Activated T-cell treated with anti-CD3 and anti-CD28 coated beads, Interleukin-2, amount 50 U/mL, for 24 hours (primary cell): Measurements from ENCODE around the gene SMURF1.
"Not testable (repeated sequence)": the region's sequence is repeated elsewhere in the genome, so short reads cannot be mapped to it uniquely, and the experiment has no call there.

Source experiments
- DNase-seq: peaks from one replicate; pipeline ENCODE4 v3.0.0-alpha.2; 2020
- H3K27ac Mint-ChIP-seq: 2 replicates; pipeline ENCODE4 v1.8.0; 2020; ENCODE audit warnings: mild to moderate bottlenecking, mixed read lengths
- H3K27me3 Mint-ChIP-seq: 2 replicates; pipeline ENCODE4 v1.8.0; 2020; ENCODE audit warnings: mixed read lengths
- H3K36me3 Mint-ChIP-seq: 2 replicates; pipeline ENCODE4 v1.8.0; 2020; ENCODE audit warnings: low read depth, mixed read lengths
- H3K4me1 Mint-ChIP-seq: 2 replicates; pipeline ENCODE4 v1.8.0; 2020; ENCODE audit warnings: low read depth, mixed read lengths
- H3K4me3 Mint-ChIP-seq: 2 replicates; pipeline ENCODE4 v1.8.0; 2020; ENCODE audit warnings: mild to moderate bottlenecking, moderate library complexity, mixed read lengths
- H3K9me3 Mint-ChIP-seq: 2 replicates; pipeline ENCODE4 v1.8.0; 2020; ENCODE audit warnings: mixed read lengths

Gene SMURF1

DNA sequence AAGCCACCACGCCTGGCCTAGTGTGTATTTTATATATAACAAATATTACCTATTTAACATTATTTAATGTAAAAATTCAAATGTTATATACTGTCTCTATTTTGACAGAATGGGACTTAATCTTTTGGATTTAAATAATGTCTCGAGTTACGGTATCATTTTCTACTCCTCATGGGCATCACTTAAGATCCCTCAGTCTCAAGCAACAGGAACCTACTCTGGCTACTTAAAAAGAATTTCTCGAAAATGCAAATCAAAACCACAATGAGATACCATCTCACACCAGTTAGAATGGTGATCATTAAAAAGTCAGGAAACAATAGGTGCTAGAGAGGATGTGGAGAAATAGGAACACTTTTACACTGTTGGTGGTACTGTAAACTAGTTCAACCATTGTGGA lies 19.8 kb upstream of the SMURF1 start:
- not testable (repeated sequence) for H3K27ac Mint-ChIP-seq, H3K36me3 Mint-ChIP-seq, H3K9me3 Mint-ChIP-seq, H3K4me1 Mint-ChIP-seq, H3K4me3 Mint-ChIP-seq, DNase-seq
- peaks cover 19% of the 10 kb centered on the region for H3K27me3 Mint-ChIP-seq

DNA sequence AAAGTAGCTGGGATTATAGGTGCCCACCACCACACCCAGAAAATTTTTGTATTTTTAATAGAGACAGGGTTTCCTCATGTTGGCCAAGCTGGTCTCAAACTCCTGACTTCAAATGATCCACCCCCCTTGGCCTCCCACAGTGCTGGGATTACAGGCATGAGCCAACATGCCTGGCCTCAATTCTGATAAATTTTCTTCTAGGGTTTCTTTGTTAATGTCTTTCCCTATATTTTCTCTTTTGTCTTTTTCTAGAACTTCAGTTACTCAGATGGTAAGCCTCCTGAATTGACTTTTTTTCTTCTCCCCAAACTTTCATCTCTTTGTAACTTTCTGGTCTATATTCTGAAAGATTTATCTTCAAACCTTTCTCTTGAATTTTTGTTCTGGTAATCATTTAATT lies 12.7 kb upstream of the SMURF1 start:
- H3K9me3 Mint-ChIP-seq: no peaks in the 10 kb centered on the region

DNA sequence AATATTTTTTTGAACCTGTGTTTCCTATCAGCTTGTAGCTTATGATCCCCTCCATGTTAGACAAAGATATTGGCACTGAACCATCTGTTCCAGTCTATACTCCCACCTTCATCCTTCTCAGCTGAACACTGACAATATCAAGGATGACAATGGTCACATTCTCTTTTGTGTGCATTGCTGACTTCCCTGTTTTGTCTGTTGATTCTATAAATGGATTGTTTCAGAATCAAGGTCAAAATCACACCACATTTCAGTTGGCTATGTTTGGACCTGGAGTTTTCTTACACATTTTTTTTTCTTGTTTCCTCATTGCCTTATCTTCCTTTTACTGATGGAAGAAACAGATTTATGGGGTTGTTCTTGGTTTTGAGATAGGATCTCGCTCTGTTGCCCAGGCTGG lies 11.3 kb upstream of the SMURF1 start:
- no peak for DNase-seq
- Mint-ChIP-seq H3K27me3 (no peaks in the 10 kb centered on the region), H3K36me3 (no peaks in the 10 kb centered on the region), H3K9me3 (no peaks in the 10 kb centered on the region), H3K4me3 (no peak overlapping the region), H3K4me1 (peaks cover 3% of the 10 kb centered on the region), H3K27ac (no peak overlapping the region)

More for the DNA sequence above, 12.7 kb upstream of the SMURF1 start:
- no peak for DNase-seq
- Mint-ChIP-seq H3K27me3 (peaks cover 5% of the 10 kb centered on the region), H3K27ac (no peak overlapping the region), H3K4me1 (peaks cover 3% of the 10 kb centered on the region), H3K36me3 (no peaks in the 10 kb centered on the region), H3K4me3 (no peak overlapping the region)

DNA sequence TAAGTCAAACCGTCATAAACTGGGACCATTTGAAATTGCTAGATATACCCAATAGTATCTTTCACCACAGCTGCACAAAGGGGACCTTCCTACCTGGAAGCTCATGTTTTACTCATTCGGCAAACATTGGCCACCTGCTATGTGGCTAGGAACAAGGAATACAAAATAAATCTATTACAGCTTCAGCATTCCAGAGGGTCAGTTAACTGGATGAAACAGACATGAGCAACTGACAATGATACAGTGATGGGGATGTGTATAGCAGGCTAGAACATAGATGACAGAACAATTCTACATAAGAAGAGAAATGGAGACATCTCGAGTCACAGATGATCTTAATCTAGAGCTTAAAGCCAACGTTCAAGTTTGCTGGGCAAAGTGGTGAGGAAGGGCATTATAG lies 3.1 kb upstream of the SMURF1 start:
- DNase-seq: no peak
- Mint-ChIP-seq H3K4me1 (peaks cover 12% of the 10 kb centered on the region), H3K36me3 (peaks cover 3% of the 10 kb centered on the region), H3K27me3 (peaks cover 7% of the 10 kb centered on the region), H3K4me3 (no peak overlapping the region), H3K27ac (no peak overlapping the region), H3K9me3 (no peaks in the 10 kb centered on the region)

DNA sequence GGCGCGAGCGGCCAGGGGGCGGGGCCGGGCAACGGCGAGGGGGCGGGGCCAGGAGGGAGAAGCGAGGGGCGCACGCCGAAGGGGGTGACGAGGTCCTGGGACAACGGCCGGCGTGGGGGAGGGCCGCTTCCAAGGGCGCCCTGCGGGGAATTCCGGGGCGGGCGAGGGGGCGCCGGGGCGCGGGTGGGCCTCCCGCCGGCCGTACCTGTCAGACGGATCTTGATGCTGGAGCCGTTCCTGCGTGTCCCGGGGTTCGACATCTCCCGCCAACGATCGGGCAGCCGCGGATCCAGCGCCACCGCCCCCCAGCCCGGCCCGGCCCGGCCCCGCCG lies 421 bp downstream of the SMURF1 start:
- H3K4me1 Mint-ChIP-seq: peaks cover 45% of the 10 kb centered on the region
- peaks cover 5% of the 10 kb centered on the region for H3K27me3 Mint-ChIP-seq
- H3K9me3 Mint-ChIP-seq: no peaks in the 10 kb centered on the region
- peak overlapping the region; percentile 81 for H3K27ac Mint-ChIP-seq
- DNase-seq: no peak
- H3K36me3 Mint-ChIP-seq: peaks cover 12% of the 10 kb centered on the region
- H3K4me3 Mint-ChIP-seq: peak overlapping the region; percentile 74

DNA sequence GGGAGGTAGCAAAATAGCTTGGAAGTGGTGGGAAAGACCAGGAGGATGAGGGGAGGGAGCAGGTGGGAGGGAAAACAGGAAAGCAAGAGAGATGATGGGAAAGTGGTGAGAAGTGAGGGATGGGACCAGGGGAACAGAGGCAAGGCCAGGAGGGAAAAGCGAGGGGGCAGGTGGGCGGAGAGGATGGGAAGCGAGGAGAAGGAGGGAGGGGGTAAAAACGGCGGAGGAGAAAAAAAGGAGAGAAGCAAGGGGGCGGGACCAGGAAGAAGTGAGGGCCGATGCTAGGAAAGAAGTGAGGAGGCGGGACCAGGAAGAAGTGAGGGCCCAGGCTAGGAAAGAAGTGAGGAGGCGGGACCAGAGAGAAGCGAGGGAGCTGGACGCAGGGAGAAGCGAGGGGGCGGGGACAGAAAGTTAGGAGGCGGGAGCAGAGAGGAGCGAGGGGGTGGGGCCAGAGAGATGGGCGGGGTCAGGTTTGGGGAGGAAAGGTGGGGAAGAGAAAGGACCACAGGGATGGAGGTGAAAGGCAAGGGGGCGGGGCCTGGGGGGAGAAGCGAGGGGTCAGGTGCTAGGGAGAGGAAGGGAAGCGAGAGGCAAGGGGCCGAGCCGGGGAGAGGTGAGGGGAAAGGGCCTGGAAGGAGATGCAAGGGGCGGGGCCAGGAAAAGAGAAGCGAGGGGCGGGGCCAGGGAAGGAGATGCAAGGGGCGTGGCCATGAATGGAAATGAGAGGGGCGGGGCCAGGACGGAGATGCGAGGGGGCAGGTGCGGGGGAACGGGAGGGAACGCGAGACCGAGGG lies 984 bp downstream of the SMURF1 start:
- no peaks in the 10 kb centered on the region for H3K9me3 Mint-ChIP-seq
- peak; percentile 87 for DNase-seq
- peaks cover 5% of the 10 kb centered on the region for H3K27me3 Mint-ChIP-seq
- peak overlapping the region; percentile 81 for H3K27ac Mint-ChIP-seq
- H3K4me1 Mint-ChIP-seq: peaks cover 51% of the 10 kb centered on the region
- peak overlapping the region; percentile 74 for H3K4me3 Mint-ChIP-seq
- H3K36me3 Mint-ChIP-seq: peaks cover 12% of the 10 kb centered on the region

DNA sequence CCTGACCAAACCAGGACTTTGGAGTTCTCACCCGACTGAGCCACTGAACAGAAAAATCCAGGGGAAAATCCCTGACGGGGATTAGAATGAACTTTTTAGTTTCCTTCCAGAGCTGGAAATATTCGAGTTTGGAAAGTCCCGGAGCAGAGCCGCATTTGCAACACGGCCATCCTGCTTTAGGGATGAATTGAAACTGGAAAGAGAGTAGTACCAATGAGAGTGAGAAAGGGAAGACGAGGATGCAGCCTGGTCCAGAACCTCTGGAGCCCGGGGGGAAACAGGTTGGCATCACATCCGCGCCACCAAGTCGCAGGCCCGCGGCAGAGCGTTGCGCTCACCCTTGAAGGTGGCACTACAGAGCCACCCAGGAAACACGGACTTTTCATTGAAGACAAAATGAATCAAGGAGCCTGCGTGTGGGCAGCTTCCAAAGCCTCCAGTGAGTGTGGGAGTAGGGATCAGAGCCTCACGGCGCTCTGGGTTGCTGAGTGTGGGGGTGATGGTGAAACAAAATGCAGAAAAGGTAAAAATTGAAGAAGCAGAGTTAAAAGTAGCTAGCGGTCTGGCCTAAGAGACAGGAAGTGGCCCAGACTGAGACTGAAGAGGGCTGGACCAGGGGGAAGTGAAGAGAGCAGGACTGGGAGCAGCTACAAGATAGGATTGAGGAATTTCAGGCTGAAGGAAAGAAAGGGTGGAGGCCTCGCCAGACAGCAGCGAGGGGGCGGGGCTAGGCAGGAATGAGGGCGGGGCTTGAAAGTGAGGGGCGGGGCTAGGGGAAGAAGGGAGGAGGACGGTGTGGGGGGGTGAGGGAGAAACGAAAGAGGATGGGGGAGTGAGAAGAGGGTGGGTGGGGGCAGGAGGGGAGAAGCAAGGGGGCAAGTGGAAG lies 1.8 kb downstream of the SMURF1 start:
- Mint-ChIP-seq H3K9me3 (no peaks in the 10 kb centered on the region), H3K27me3 (peaks cover 3% of the 10 kb centered on the region), H3K4me3 (peak overlapping the region; percentile 83), H3K4me1 (peaks cover 55% of the 10 kb centered on the region), H3K36me3 (peaks cover 12% of the 10 kb centered on the region), H3K27ac (peak overlapping the region; percentile 92)
- peak; percentile 70 for DNase-seq

DNA sequence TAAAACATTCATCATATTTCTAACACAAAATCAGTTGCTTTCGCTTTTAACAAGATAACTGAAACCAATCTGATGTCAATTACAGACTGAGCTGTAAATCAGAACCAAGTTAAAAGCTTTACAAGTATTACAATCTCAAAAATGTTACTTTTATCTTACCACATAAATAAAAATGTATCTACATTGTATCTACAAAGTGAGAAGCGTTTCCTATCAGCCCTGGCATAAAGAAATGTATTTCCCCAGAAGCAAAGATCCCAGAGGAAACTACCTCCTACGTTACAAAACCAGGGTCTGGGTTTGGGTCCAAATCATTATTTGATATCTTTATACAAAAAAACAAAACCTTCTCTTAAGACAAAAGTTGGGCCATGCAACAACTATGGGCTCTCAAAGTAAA lies 2.6 kb downstream of the SMURF1 start:
- DNase-seq: no peak
- Mint-ChIP-seq H3K27ac (peak overlapping the region; percentile 76), H3K4me1 (peaks cover 57% of the 10 kb centered on the region), H3K27me3 (no peaks in the 10 kb centered on the region), H3K4me3 (peak overlapping the region; percentile 83), H3K9me3 (no peaks in the 10 kb centered on the region), H3K36me3 (peaks cover 12% of the 10 kb centered on the region)

DNA sequence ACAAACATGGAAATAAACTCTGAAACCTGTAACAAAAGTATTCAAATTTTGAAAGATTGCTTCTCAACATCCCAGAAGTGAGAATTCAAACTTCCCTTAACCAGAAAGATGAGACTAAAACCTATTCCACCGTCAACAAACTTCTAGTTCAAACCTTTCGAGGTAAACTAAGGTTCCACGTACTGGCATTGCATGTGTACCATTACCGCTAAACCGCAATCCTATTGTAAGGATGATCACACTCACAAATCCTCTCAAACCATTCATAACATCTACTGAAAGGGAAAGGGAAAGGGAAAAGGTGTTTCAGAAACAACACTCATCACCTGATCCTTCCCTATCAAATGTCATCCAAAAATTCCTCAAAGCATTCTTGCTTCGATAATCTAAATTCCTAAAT lies 3.1 kb downstream of the SMURF1 start:
- no peak for DNase-seq
- Mint-ChIP-seq H3K27ac (peak overlapping the region; percentile 76), H3K9me3 (no peaks in the 10 kb centered on the region), H3K27me3 (no peaks in the 10 kb centered on the region), H3K4me1 (peaks cover 62% of the 10 kb centered on the region), H3K4me3 (peak overlapping the region; percentile 83), H3K36me3 (peaks cover 12% of the 10 kb centered on the region)

DNA sequence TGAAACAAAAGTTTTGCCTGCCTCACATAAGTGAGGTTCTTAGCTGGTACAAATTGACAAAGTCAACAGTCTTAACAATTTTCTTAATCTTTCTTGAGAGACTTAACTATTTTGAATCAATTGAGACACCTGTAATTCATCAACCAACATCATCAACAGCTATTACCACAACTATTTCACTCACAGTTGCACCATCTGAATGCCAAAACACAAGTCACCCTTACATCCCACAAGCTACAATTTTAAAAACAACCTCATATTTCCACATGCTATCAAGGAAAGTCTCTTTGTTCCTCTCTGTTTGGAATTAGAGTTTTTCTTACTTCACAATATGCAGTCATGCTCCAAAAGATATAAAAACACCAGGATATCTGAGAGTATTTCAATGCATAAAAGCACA lies 4.9 kb downstream of the SMURF1 start:
- Mint-ChIP-seq H3K9me3 (no peaks in the 10 kb centered on the region), H3K4me3 (no peak overlapping the region), H3K27me3 (no peaks in the 10 kb centered on the region)

DNA sequence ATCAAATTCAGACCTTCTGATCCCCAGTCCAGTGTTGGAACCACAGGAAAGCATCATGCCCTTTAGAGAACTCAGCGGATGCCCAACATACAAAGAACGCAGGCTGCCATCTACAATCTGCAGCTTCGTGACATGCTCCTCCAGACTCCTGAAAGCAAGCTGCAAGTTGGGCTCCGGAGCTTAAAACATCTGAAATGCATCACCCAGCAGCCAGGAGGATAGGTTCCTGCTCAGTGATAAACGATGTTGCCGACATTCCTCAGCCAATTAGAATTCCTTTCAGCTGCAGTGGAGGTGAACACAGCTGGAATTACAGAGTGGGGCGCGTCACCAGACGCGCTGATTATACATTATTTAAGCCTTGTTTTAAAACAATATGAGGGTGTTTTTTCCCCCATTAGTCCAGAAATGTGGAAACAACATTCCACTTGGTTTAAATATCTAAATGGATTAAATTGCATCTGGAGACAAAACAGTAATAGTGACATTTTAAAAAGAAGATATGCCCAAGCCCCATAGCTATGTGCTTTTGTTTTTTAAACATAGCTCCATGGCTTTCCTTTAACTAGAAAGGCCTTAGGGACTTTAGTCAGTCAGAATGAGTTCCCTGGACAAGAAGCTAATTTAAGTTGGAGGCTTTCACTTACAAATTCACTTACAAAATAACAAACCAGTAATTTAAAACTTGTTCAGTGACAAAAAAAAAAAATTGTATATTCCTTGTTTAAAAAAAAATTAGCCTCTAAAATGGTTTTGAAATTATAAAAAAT lies 6.3 kb downstream of the SMURF1 start:
- H3K4me1 Mint-ChIP-seq: peaks cover 80% of the 10 kb centered on the region
- H3K27ac Mint-ChIP-seq: no peak overlapping the region
- H3K36me3 Mint-ChIP-seq: peaks cover 12% of the 10 kb centered on the region
- no peak for DNase-seq
- H3K9me3 Mint-ChIP-seq: no peaks in the 10 kb centered on the region
- no peak overlapping the region for H3K4me3 Mint-ChIP-seq
- H3K27me3 Mint-ChIP-seq: no peaks in the 10 kb centered on the region

More for the DNA sequence above, 4.9 kb downstream of the SMURF1 start:
- peaks cover 12% of the 10 kb centered on the region for H3K36me3 Mint-ChIP-seq
- H3K27ac Mint-ChIP-seq: no peak overlapping the region
- peaks cover 69% of the 10 kb centered on the region for H3K4me1 Mint-ChIP-seq
- no peak for DNase-seq

DNA sequence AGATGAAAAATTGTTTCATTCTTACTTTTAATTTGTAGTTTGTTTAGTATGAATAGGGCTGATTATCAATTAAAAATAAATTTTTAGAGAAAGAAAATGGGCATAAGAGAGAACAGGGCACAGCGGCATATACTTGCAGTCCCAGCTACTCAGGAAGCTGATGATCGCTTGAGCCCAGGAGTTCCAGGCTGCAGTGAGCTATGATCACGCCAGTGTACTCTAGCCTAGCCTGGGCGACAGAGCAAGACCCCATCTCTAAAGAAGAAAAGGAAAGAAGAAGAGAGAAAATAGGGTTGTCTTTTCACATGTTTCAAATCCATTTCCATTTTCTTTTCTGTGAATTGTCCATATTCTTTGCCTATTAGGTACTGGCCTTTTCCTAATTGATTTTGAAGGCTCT lies 8.0 kb downstream of the SMURF1 start:
- Mint-ChIP-seq H3K27ac (no peak overlapping the region), H3K9me3 (no peaks in the 10 kb centered on the region), H3K36me3 (peaks cover 4% of the 10 kb centered on the region), H3K4me3 (no peak overlapping the region), H3K27me3 (no peaks in the 10 kb centered on the region), H3K4me1 (peaks cover 78% of the 10 kb centered on the region)
- no peak for DNase-seq

DNA sequence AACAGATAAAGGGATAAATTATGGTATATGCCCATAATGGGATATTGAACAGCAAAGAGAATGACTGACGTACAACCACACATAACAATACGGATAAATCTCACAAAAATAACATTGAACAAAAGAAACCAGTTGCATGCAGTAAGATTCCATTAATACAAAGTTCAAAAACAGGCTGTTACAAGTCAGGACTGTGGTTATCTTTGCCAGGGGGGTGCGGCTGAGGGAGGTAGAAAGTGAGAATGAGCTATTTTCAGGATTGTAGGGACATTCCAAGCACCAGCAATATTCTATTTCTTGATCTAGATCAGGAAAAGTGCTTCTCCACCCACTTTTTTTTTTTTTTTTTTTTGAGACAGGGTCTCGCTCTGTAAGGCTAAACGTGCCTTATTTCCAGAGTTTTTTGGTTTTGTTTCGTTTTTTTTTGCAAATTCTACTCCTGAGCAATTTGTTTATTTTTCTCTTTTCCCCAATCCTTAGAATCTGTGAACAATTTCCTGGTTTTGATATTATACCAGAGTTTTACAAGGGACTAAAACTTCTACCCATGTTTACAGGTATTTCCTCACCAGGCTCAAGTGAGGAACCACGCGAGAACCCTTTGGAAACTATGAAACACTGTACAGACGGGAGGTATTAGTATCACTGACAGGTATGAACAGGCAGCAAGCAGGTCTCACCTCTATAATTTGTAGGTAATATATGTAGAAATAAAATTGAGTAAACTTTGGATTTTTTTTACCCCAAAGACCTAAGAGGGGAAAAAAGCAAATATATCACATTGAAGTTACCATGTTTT lies 9.9 kb downstream of the SMURF1 start:
- H3K27me3 Mint-ChIP-seq: no peaks in the 10 kb centered on the region
- H3K36me3 Mint-ChIP-seq: no peaks in the 10 kb centered on the region
- no peak for DNase-seq
- H3K4me1 Mint-ChIP-seq: peaks cover 64% of the 10 kb centered on the region
- no peak overlapping the region for H3K4me3 Mint-ChIP-seq
- no peaks in the 10 kb centered on the region for H3K9me3 Mint-ChIP-seq
- no peak overlapping the region for H3K27ac Mint-ChIP-seq
